Measurements from ENCODE around the gene RAB31.
"Not testable (repeated sequence)": the region's sequence is repeated elsewhere in the genome, so short reads cannot be mapped to it uniquely, and the experiment has no call there.

Gene RAB31

GRCh38 chr18:9766076-9766481 lies 58.0 kb downstream of the RAB31 start:
- H3K9me3 ChIP-seq (ENCODE audit: insufficient read depth, low read length, severe bottlenecking), result no peaks in the 10 kb centered on the region
- DNase-seq (no peak), ATAC-seq (ENCODE audit: insufficient read depth, low read depth) (no peak)
- H2AFZ ChIP-seq (ENCODE audit: low read depth, low read length), result no peak overlapping the region
- no peak overlapping the region for H3K9ac ChIP-seq (ENCODE audit: low read depth, low read length)
- H3K4me2 ChIP-seq (ENCODE audit: insufficient read depth, low read length), result no peak overlapping the region
- H3K79me2 ChIP-seq (ENCODE audit: insufficient read depth, low read length), result no peaks in the 10 kb centered on the region
- TF ChIP-seq, protein P1, sequence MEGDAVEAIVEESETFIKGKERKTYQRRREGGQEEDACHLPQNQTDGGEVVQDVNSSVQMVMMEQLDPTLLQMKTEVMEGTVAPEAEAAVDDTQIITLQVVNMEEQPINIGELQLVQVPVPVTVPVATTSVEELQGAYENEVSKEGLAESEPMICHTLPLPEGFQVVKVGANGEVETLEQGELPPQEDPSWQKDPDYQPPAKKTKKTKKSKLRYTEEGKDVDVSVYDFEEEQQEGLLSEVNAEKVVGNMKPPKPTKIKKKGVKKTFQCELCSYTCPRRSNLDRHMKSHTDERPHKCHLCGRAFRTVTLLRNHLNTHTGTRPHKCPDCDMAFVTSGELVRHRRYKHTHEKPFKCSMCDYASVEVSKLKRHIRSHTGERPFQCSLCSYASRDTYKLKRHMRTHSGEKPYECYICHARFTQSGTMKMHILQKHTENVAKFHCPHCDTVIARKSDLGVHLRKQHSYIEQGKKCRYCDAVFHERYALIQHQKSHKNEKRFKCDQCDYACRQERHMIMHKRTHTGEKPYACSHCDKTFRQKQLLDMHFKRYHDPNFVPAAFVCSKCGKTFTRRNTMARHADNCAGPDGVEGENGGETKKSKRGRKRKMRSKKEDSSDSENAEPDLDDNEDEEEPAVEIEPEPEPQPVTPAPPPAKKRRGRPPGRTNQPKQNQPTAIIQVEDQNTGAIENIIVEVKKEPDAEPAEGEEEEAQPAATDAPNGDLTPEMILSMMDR (IDR thresholded peaks at IDR 0.05; ENCODE audit: borderline replicate concordance, extremely low read depth, low read length, poor library complexity, severe bottlenecking), result no peak
- TF ChIP-seq EZH2 (IDR thresholded peaks at IDR 0.05; ENCODE audit: borderline replicate concordance, low read depth, low read length, severe bottlenecking), result no peak
- H3K4me1 ChIP-seq (ENCODE audit: insufficient read depth, low read length), result no peaks in the 10 kb centered on the region
- H4K20me1 ChIP-seq (ENCODE audit: insufficient read depth, low read length), result no peaks in the 10 kb centered on the region
- H3K36me3 ChIP-seq (ENCODE audit: insufficient read depth, low read length), result no peaks in the 10 kb centered on the region
- no peaks in the 10 kb centered on the region for H3K27me3 ChIP-seq (ENCODE audit: insufficient read depth, low read length, poor library complexity)
- H3K27ac ChIP-seq (ENCODE audit: low read length), result no peak overlapping the region
- no peak overlapping the region for H3K4me3 ChIP-seq (ENCODE audit: low read depth in 1 of 2, low read length in 2 of 2)

DNA sequence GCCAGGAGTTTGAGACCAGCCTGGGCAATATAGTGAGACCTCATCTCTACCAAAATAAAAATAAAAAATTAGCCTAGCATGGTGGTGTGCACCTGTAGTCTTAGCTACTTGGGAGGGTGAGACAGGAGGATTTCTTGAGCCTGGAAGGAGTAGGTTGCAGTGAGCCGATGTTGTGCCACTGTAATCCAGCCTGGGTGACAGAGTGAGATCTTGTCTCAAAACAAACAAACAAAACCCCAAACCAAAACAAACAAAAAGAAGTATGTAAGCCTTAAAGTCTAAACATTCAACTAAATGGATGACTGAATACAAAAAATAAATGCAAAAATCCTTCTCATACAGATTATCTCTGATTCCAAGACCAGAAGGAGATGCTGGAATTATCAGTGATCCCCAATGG lies 58.6 kb downstream of the RAB31 start:
- no peaks in the 10 kb centered on the region for H3K9me3 ChIP-seq (ENCODE audit: insufficient read depth, low read length, severe bottlenecking)
- no peak overlapping the region for H3K9ac ChIP-seq (ENCODE audit: low read depth, low read length)
- DNase-seq (no peak), ATAC-seq (ENCODE audit: insufficient read depth, low read depth) (no peak)
- H3K27me3 ChIP-seq (ENCODE audit: insufficient read depth, low read length, poor library complexity), result no peaks in the 10 kb centered on the region
- no peak overlapping the region for H3K27ac ChIP-seq (ENCODE audit: low read length)
- H3K4me3 ChIP-seq (ENCODE audit: low read depth in 1 of 2, low read length in 2 of 2), result no peak overlapping the region
- no peaks in the 10 kb centered on the region for H3K4me1 ChIP-seq (ENCODE audit: insufficient read depth, low read length)
- no peaks in the 10 kb centered on the region for H4K20me1 ChIP-seq (ENCODE audit: insufficient read depth, low read length)
- H2AFZ ChIP-seq (ENCODE audit: low read depth, low read length), result no peak overlapping the region
- no peak overlapping the region for H3K4me2 ChIP-seq (ENCODE audit: insufficient read depth, low read length)
- H3K36me3 ChIP-seq (ENCODE audit: insufficient read depth, low read length), result no peaks in the 10 kb centered on the region
- no peaks in the 10 kb centered on the region for H3K79me2 ChIP-seq (ENCODE audit: insufficient read depth, low read length)
- TF ChIP-seq EZH2 (IDR thresholded peaks at IDR 0.05; ENCODE audit: borderline replicate concordance, low read depth, low read length, severe bottlenecking), result no peak
- TF ChIP-seq, protein P1 (IDR thresholded peaks at IDR 0.05; ENCODE audit: borderline replicate concordance, extremely low read depth, low read length, poor library complexity, severe bottlenecking), result no peak

DNA sequence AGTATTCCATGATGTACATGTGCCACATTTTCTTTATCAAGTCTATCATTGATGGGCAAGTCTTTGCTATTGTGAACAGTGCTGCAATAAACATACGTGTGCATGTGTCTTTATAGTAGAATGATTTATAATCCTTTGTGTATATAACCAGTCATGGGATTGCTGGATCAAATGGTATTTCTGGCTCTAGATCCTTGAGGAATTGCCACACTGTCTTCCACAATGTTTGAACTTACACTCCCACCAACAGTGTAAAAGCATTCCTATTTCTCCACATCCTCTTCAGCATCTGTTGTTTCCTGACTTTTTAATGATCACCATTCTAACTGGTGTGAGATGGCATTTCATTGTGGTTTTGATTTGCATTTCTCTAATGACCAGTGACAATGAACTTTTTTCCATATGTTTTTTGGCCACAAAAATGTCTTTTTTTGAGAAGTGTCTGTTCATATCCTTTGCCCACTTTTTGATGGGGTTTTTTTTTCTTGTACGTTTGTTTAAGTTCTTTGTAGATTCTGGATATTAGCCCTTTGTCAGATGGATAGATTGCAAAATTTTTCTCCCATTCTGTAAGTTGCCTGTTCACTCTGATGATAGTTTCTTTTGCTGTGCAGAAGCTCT lies 60.1 kb downstream of the RAB31 start:
- not testable (repeated sequence) for H3K4me2 ChIP-seq (ENCODE audit: insufficient read depth, low read length); H3K9me3 ChIP-seq (ENCODE audit: insufficient read depth, low read length, severe bottlenecking); H4K20me1 ChIP-seq (ENCODE audit: insufficient read depth, low read length); ATAC-seq (ENCODE audit: insufficient read depth, low read depth); H3K27ac ChIP-seq (ENCODE audit: low read length); H3K27me3 ChIP-seq (ENCODE audit: insufficient read depth, low read length, poor library complexity); H2AFZ ChIP-seq (ENCODE audit: low read depth, low read length); H3K79me2 ChIP-seq (ENCODE audit: insufficient read depth, low read length); H3K36me3 ChIP-seq (ENCODE audit: insufficient read depth, low read length); H3K4me3 ChIP-seq (ENCODE audit: low read depth in 1 of 2, low read length in 2 of 2); H3K9ac ChIP-seq (ENCODE audit: low read depth, low read length); DNase-seq; H3K4me1 ChIP-seq (ENCODE audit: insufficient read depth, low read length)

DNA sequence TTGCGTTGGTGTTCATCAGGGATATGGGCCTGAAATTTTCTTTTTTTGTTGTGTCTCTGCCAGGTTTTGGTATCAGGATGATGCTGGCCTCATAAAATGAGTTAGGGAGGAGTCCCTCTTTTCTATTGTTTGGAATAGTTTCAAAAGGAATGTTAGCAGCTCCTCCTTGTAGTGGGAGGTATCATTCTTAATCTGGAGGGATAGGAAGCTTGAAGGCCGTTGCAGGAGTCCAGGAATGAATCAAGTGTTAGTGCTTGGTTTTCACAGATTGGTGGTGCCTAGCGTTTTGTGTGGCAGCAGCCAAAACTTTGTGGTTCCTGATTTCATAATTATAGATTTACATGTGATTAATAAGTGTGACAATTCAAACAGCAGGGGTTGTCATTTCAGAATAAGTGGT lies 62.0 kb downstream of the RAB31 start:
- ATAC-seq (ENCODE audit: insufficient read depth, low read depth); DNase-seq; H3K4me1 ChIP-seq (ENCODE audit: insufficient read depth, low read length); H3K4me2 ChIP-seq (ENCODE audit: insufficient read depth, low read length); H3K4me3 ChIP-seq (ENCODE audit: low read depth in 1 of 2, low read length in 2 of 2); H3K27me3 ChIP-seq (ENCODE audit: insufficient read depth, low read length, poor library complexity); H3K9me3 ChIP-seq (ENCODE audit: insufficient read depth, low read length, severe bottlenecking); H2AFZ ChIP-seq (ENCODE audit: low read depth, low read length); H4K20me1 ChIP-seq (ENCODE audit: insufficient read depth, low read length); H3K27ac ChIP-seq (ENCODE audit: low read length); H3K79me2 ChIP-seq (ENCODE audit: insufficient read depth, low read length); H3K36me3 ChIP-seq (ENCODE audit: insufficient read depth, low read length); H3K9ac ChIP-seq (ENCODE audit: low read depth, low read length): not testable (repeated sequence)

Measured in DND-41 (cell line).